Measurements from ENCODE around the gene ADGRD1. TPM values are rescaled to one million over a fixed set of nuclear protein-coding genes. Genes with fewer than 3 reads are reported as not detected.
A peak's percentile ranks its signal among the peaks of the same experiment; 100 is the strongest.

Gene ADGRD1
- total and polyA plus RNA-seq, 12 donors, result 0.87 to 6.0 (median 1.6) TPM

DNA sequence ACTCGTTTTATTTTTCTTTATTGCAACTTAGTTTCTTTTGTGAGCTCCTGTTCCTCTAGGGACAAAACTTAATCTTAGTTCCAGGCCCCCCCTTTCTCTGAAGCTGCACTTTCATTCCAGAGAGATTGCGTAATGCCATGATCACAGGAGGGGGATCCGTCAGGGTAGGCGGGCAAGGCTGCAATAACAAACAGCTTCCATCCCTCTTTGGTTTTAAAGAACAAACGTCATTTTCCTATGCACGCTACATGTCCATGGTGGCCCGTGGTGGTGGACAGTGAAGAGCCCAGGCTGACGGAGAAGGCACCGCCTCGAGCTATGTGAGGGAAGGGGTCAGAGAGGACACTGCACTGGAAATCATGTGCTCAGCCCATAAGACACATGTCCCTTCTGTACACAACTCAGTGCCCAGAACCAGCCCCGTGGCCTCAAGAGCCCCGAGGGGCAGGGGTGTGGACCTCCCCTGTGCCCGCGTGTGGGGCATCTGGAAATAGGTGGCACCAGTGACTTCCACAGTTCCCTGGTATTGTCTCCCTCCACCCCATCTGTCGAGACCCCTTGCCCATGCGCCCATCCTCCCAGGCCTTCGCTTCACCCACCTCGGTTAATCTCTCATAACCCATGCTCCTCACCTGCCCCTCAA is 161.4 kb downstream of the ADGRD1 start:
- DNase-seq, result no peak

DNA sequence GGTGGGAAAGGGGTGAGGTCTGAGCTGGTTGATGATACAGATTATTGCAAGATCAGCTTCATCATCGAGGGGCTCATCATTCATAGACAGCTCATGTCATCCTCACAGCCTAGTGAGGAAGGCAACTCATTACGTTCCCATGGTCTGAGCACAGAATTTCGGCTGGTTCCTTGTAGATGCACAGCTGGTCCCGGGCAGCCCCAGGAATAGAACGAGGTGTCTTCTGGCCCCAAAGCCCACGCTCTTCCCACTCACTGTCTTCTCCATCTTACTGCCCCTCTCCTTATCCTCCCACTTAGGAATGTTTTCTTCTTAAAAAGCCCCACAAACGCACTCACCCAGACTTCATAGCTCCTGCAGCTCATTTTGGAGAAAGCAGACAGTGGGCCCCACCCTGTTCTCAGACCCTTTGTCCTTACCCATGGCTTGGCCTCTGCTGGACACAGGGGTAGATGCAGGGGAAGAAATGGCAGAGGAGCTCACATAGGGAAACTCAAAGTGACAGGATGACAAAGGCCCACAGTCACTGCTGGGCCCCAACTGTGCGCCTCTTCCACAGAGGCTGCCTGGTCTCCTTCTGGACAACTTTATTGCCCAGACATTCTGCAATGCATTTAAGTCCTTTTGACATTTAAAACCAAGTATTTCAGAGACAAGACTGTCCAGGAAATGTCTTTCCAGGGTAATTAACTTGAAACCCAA is 162.2 kb downstream of the ADGRD1 start:
- Histone ChIP-seq H3K27me3 (no peaks in the 10 kb centered on the region), H3K4me3 (no peak overlapping the region), H3K4me1 (replicated peaks in 1 of 2) (no peaks in the 10 kb centered on the region), H3K36me3 (replicated peaks in 1 of 2) (no peaks in the 10 kb centered on the region), H3K9me3 (replicated peaks in 1 of 3) (no peaks in the 10 kb centered on the region), H3K27ac (peak overlapping the region in 2 of 5 donors; percentile 41 to 79)
- TF ChIP-seq, protein P1, sequence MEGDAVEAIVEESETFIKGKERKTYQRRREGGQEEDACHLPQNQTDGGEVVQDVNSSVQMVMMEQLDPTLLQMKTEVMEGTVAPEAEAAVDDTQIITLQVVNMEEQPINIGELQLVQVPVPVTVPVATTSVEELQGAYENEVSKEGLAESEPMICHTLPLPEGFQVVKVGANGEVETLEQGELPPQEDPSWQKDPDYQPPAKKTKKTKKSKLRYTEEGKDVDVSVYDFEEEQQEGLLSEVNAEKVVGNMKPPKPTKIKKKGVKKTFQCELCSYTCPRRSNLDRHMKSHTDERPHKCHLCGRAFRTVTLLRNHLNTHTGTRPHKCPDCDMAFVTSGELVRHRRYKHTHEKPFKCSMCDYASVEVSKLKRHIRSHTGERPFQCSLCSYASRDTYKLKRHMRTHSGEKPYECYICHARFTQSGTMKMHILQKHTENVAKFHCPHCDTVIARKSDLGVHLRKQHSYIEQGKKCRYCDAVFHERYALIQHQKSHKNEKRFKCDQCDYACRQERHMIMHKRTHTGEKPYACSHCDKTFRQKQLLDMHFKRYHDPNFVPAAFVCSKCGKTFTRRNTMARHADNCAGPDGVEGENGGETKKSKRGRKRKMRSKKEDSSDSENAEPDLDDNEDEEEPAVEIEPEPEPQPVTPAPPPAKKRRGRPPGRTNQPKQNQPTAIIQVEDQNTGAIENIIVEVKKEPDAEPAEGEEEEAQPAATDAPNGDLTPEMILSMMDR (IDR thresholded peaks at IDR 0.05), result no peak
- TF ChIP-seq POLR2A (IDR thresholded peaks at IDR 0.05), result no peak
- WGBS, 4 donors, result 80 to 88% (median 83%) methylated on average over 7 to 8 of the region's 8 CpGs
- intact Hi-C loops (cut with DNase I), result no loop called here
- no peak for DNase-seq

More for the DNA sequence above, 161.4 kb downstream of the ADGRD1 start:
- Histone ChIP-seq H3K9me3 (replicated peaks in 1 of 3) (no peaks in the 10 kb centered on the region), H3K27me3 (no peaks in the 10 kb centered on the region), H3K36me3 (replicated peaks in 1 of 2) (no peaks in the 10 kb centered on the region), H3K4me1 (replicated peaks in 1 of 2) (no peaks in the 10 kb centered on the region), H3K27ac (no peak overlapping the region), H3K4me3 (no peak overlapping the region)
- no peak for TF ChIP-seq POLR2A (IDR thresholded peaks at IDR 0.05)
- TF ChIP-seq, protein P1 (IDR thresholded peaks at IDR 0.05), result no peak
- WGBS, 4 donors, result 66 to 74% (median 70%) methylated on average over 16 to 18 of the region's 18 CpGs
- intact Hi-C loops (cut with DNase I), result no loop called here

DNA sequence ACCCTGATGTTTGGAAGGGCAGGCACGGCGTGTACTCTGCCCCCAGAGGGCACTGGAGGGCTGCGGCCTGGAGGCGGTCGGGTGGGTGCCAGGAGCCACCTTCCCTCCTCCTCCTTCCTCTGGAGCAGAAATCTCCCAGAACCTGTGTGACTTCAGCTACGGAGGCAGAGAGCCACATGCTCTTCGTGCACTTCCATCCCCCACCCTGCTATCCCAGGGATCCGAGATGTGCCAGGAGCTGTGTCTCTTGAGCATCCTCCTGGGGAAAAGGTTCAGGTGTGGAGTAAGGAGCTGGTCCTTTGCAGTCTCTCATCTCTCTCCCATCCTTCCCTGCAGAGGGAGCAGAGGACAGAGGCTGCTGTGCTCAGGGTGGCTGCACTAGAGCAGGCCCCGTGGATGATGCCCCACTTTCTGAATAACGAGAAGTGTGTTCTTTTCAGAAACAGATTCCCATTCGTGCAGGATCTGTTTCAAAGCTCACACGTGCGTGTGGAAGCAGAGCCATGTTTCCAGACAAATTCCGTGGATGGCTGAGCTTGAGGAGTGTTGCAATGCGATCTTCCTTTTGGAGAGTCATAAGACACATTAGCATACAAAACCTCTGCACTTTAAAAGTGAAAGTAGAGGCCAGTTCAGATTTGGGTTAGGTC is 162.9 kb downstream of the ADGRD1 start:
- H3K9me3 ChIP-seq (replicated peaks in 1 of 3), result no peaks in the 10 kb centered on the region
- no peaks in the 10 kb centered on the region for H3K27me3 ChIP-seq
- TF ChIP-seq POLR2A (IDR thresholded peaks at IDR 0.05), result no peak
- TF ChIP-seq, protein P1 (IDR thresholded peaks at IDR 0.05), result peak in 4 of 6 experiments; percentile 8 to 42 (median 34)
- H3K4me3 ChIP-seq, result no peak overlapping the region
- WGBS, 4 donors, result 37 to 54% (median 44%) methylated on average over 9 to 15 of the region's 15 CpGs
- intact Hi-C loops (cut with DNase I), result no loop called here
- no peaks in the 10 kb centered on the region for H3K36me3 ChIP-seq (replicated peaks in 1 of 2)
- H3K4me1 ChIP-seq (replicated peaks in 1 of 2), result no peaks in the 10 kb centered on the region
- peak overlapping the region in 2 of 5 donors; percentile 41 to 79 for H3K27ac ChIP-seq
- peak in 1 of 7 donors; percentile 67 for DNase-seq
